T-helper 17 cell (primary cell): ENCODE measurements around the gene SAMD11. TPM values are rescaled to one million over a fixed set of nuclear protein-coding genes. Genes with fewer than 3 reads are reported as not detected.
A peak's percentile ranks its signal among the peaks of the same experiment; 100 is the strongest.
"Not testable (repeated sequence)": the region's sequence is repeated elsewhere in the genome, so short reads cannot be mapped to it uniquely, and the experiment has no call there.

ENCODE experiments used
- ATAC-seq: fragments of 150-1000 bp; cut with Tn5 transposase; 2 replicates; pipeline ENCODE4 v1.10.0; 2021; ENCODE audit warnings: mild to moderate bottlenecking, moderate library complexity
- DNase-seq, 3 donors: peaks; one replicate each; pipeline versions ENCODE4 v3.0.0 to v3.0.0-alpha.2; 2020 to 2021
- H3K9me3 ChIP-seq: one replicate; pipeline ENCODE4 v1.7.0; 2013; ENCODE audit warnings: low read length, mild to moderate bottlenecking; ENCODE audit not compliant: control insufficient read depth, poor library complexity, severe bottlenecking
- H3K27ac Mint-ChIP-seq: one replicate; pipeline ENCODE4 v1.8.0; 2022; ENCODE audit warnings: mild to moderate bottlenecking, moderate library complexity, mixed read lengths
- H3K27me3 Mint-ChIP-seq: one replicate; pipeline ENCODE4 v1.8.0; 2022; ENCODE audit warnings: mixed read lengths
- H3K36me3 Mint-ChIP-seq: one replicate; pipeline ENCODE4 v1.8.0; 2022; ENCODE audit warnings: low read depth, mixed read lengths
- H3K4me1 Mint-ChIP-seq: one replicate; pipeline ENCODE4 v1.8.0; 2022; ENCODE audit warnings: mild to moderate bottlenecking, mixed read lengths
- H3K4me3 Mint-ChIP-seq: one replicate; pipeline ENCODE4 v1.8.0; 2022; ENCODE audit warnings: mild to moderate bottlenecking, moderate library complexity, mixed read lengths
- total RNA-seq, 4 donors: library from RNA in 2 of 4; stranded (reverse) in 2 of 4; gene quantifications; one replicate each; pipeline ENCODE4 v1.2.3 and lab custom pipeline; 2022 to 2026

SAMD11 gene, protein sequence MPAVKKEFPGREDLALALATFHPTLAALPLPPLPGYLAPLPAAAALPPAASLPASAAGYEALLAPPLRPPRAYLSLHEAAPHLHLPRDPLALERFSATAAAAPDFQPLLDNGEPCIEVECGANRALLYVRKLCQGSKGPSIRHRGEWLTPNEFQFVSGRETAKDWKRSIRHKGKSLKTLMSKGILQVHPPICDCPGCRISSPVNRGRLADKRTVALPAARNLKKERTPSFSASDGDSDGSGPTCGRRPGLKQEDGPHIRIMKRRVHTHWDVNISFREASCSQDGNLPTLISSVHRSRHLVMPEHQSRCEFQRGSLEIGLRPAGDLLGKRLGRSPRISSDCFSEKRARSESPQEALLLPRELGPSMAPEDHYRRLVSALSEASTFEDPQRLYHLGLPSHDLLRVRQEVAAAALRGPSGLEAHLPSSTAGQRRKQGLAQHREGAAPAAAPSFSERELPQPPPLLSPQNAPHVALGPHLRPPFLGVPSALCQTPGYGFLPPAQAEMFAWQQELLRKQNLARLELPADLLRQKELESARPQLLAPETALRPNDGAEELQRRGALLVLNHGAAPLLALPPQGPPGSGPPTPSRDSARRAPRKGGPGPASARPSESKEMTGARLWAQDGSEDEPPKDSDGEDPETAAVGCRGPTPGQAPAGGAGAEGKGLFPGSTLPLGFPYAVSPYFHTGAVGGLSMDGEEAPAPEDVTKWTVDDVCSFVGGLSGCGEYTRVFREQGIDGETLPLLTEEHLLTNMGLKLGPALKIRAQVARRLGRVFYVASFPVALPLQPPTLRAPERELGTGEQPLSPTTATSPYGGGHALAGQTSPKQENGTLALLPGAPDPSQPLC
- not detected for total RNA-seq
- 0 to 0.35 reads per million in 2 donors for total RNA-seq (lab: John Stamatoyannopoulos, UW)

DNA sequence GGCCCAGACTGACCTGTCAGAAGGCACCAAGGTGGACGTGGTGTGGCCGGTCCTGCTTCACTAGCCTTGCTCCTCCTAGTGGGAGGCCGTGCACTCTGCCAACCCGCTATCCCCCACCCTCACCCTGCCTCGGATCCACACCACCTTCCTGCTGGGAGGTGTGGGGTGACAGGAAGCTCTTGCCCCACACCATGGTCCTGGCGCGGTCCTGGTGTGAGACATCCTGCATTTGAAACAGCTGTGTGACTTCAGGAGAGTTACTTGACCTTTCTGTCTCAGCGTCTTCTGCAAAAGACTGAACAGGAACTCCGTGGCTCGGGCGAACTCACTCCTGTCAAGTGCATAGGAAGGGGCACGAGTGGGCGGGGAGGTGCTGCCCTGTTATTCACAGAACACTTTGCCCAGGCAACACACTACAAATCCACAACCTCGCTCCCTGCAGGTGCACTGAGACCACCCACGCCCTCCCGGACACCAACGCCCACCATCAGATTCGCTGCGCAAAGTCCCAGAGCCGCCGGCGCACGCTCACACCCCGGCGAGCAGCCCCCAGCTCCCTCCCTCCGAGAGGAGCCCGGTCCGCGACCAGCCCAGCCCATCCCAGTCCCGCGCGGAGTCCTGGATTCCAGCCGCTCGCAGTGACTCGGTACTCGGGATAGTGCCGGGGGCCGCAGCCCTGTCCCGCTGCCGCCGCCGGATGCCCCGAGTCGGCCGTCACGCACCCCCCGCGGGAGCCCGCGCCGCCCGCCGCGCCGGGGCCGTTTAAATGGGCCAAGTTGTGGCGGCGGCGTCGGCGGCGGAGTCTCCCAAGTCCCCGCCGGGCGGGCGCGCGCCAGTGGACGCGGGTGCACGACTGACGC lies at the start of gene SAMD11:
TSS of gene SAMD11 (plus strand) at position 793 of the 860 bp plus-strand sequence. CDS start 509 bp downstream, outside the sequence.
- H3K4me3 Mint-ChIP-seq = peak within 1 kb of the TSS; percentile 83

DNA sequence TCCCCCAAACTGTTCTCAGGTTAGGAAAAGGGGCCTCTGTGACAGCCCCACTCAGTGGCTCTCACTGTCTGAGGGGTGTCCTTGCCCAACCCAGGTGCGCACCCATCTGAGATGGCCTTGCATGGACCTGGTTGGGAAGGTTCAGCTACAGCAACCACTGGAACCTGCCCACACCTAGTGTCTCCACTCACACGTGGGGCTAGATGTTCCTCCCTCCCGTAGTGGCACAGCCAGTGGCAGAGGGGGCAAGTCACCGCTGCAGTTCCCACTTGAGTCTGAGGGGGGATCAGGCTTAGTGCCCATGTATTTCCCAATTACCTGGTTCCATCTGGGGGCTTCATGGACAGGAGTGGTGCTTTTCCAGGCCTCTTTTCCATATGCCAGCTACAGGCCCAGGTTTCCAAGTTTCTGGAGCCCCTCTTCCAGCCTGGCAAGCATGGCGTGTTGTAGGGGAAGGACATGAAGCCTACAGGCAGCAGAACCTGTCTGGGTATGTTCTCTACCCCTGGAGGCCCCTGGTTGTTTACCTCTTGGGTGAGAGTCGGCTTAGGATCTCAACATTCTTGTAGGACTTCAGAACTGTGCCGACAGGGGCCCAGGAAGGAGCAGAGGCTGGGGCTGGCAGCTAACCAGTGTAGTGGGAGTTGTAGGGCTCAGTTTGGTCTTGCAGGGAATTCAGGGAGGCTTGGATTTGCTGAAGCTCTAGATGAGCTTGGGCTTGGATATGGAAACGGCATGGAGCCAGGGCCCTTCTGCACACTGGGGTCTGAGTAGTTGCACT lies 47.1 kb upstream of the SAMD11 start:
- H3K36me3 Mint-ChIP-seq, ATAC-seq, H3K4me1 Mint-ChIP-seq, H3K9me3 ChIP-seq, H3K27ac Mint-ChIP-seq, H3K27me3 Mint-ChIP-seq, DNase-seq, H3K4me3 Mint-ChIP-seq: not testable (repeated sequence)

More for the DNA sequence above, at the start of gene SAMD11:
- DNase-seq (peak; percentile 62 to 80 (median 62)), ATAC-seq (peak; percentile 74)
- H3K4me1 Mint-ChIP-seq = peaks cover 14% of the 10 kb centered on the region
- no peaks in the 10 kb centered on the region for H3K36me3 Mint-ChIP-seq
- no peaks in the 10 kb centered on the region for H3K9me3 ChIP-seq
- no peak within 1 kb of the TSS for H3K27ac Mint-ChIP-seq
- peaks cover 58% of the 10 kb centered on the region for H3K27me3 Mint-ChIP-seq

DNA sequence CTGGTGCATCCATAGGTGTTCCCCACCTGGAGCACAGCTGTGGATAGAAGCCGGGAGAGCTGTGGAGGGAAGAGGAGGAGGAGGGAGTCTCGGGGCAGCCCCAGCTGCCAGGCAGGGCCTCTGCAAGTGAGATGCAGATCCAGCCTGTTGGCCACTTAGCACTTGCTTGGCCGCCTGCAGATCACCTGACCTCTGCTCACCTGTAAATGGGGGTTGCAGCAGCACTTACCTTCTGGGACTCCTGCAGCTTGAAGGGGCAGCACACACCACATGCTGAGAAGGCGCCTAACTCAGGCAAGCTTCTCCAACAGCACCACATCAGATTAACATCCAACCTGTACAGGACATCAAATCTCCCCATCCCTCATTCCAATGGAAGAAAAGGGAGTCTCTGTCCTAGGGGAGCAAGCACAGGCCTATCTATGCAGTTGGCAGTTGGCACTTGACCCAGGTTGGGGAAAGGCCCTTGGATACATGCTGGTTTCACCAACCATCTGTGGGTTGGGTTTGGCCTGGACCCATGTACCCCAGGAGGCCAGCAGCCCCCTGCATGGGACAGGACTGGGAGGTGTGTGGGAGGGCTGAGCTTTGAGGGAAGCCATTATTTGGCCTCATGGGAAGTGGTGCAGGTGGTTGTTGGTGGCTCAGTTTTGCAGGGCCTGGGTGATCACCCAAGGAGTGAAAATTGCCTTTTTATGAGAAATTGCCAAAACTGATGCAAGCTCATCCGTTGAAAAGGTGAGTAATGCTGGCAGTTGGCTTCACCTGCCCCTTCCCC lies 46.3 kb upstream of the SAMD11 start:
- not testable (repeated sequence) for DNase-seq, H3K36me3 Mint-ChIP-seq, H3K4me1 Mint-ChIP-seq, ATAC-seq, H3K27ac Mint-ChIP-seq, H3K9me3 ChIP-seq, H3K4me3 Mint-ChIP-seq, H3K27me3 Mint-ChIP-seq

DNA sequence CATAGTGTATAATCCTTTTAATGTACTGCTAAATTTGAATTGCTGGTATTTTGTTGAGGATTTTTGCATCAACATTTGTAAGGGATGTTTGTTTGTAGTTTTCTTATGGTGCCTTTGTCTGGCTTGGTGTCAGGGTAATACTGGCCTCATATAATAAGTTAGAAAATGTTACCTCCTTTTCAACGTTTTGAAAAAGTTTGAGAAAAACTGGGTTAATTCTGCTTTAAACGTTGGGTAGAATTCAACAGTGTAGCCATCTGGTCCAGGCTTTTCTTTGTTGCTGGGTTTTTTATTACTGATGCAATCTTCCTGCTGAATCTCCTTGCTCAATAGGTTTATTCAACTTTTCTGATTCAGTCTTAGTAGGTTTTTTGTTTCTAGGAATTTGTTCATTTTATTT lies 43.2 kb upstream of the SAMD11 start:
- not testable (repeated sequence) for ATAC-seq, DNase-seq
- H3K27me3 Mint-ChIP-seq = peaks cover 28% of the 10 kb centered on the region

DNA sequence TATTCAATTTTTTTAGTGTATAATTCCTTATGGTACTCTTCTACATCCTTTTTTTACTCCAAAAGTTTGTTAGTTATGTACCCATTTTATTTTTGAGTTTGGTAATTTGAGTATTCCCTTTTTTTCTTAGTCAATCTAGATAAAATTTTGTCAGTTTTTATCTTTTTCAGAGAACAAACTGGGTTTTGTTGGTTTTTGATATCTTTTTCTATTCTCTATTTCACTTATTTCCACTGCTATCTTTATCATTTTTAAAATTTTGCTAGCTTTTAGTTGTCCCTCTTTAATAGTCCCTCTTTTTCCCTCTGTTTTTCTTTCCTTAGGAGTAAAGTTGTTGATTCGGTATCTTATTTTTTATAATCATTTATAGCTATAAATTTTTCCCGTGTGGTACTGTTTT lies 42.8 kb upstream of the SAMD11 start:
- H3K36me3 Mint-ChIP-seq, ATAC-seq, H3K4me3 Mint-ChIP-seq, DNase-seq, H3K27ac Mint-ChIP-seq, H3K4me1 Mint-ChIP-seq, H3K9me3 ChIP-seq: not testable (repeated sequence)
- peaks cover 32% of the 10 kb centered on the region for H3K27me3 Mint-ChIP-seq

More for the DNA sequence above, 43.2 kb upstream of the SAMD11 start:
- not testable (repeated sequence) for H3K4me1 Mint-ChIP-seq, H3K36me3 Mint-ChIP-seq, H3K27ac Mint-ChIP-seq, H3K4me3 Mint-ChIP-seq, H3K9me3 ChIP-seq

DNA sequence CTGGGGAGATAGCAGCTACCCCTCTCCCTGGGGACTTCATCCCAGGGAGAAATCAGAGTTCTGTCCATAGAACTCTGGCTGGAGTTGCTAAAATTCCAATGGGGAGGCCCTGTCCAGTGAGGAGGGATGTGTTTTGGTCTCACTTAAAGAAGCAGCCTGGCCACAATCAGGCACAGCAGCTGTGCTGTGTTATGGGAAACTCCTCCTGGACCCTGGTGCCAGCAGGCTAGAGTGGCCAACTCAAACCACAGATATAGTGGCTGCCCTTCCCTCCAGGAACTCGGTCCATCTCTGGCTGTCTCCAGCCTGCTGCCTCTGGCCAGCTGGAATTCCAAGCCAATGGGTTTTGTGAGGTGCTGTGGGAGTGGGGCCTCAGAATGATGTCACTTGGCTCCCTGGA lies 37.4 kb upstream of the SAMD11 start:
- H3K4me3 Mint-ChIP-seq = no peak overlapping the region
- H3K36me3 Mint-ChIP-seq = peaks cover 5% of the 10 kb centered on the region
- no peak overlapping the region for H3K27ac Mint-ChIP-seq
- no peaks in the 10 kb centered on the region for H3K4me1 Mint-ChIP-seq
- no peak for ATAC-seq
- peaks cover 63% of the 10 kb centered on the region for H3K27me3 Mint-ChIP-seq
- no peak for DNase-seq
- H3K9me3 ChIP-seq = no peaks in the 10 kb centered on the region

DNA sequence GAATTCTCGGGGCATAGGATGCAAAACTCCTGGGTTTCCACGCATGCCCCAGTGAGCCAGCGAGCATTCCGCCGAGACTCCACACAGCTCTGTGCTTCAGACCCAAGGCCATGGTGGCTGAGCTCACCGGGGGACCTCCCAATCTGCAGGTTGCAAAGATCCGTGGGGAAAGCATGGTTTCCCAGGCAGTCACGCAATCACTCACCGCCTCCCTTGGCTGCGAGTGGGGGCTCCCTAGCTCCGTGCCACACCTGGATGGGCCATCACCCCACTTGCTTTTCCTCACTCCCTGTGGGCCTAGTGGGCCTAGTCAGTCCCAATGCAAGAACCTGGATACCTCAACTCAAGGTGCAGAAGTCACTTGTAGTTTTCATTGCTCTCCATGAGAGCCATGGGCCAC lies 37.0 kb upstream of the SAMD11 start:
- ATAC-seq (no peak), DNase-seq (no peak)
- Mint-ChIP-seq H3K36me3 (peaks cover 5% of the 10 kb centered on the region), H3K27me3 (peaks cover 63% of the 10 kb centered on the region), H3K4me3 (no peak overlapping the region), H3K4me1 (no peaks in the 10 kb centered on the region), H3K27ac (no peak overlapping the region)
- H3K9me3 ChIP-seq = no peaks in the 10 kb centered on the region

DNA sequence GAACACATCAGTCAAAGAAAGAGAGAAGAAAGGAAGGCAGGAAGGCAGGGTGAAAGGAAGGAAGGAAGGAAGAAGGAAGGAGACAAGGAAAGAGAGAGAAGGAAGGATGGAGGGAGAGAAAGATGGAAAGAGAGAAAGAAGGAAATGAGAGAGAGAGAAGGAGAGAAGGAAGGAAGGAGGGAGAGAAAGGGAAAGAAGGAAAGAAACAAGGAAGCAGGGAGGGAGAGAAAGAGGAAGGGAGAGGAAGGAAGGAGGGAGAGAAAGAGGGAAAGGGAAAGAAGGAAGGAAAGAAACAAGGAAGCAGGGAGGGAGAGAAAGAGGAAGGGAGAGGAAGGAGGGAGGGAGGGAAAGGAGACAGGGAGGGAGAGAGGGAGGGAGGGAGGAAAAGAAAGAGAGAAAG lies 35.4 kb upstream of the SAMD11 start:
- DNase-seq (no peak), ATAC-seq (no peak)
- no peak overlapping the region for H3K4me3 Mint-ChIP-seq
- no peaks in the 10 kb centered on the region for H3K9me3 ChIP-seq
- peaks cover 5% of the 10 kb centered on the region for H3K36me3 Mint-ChIP-seq
- no peaks in the 10 kb centered on the region for H3K4me1 Mint-ChIP-seq
- H3K27ac Mint-ChIP-seq = no peak overlapping the region
- peaks cover 57% of the 10 kb centered on the region for H3K27me3 Mint-ChIP-seq

DNA sequence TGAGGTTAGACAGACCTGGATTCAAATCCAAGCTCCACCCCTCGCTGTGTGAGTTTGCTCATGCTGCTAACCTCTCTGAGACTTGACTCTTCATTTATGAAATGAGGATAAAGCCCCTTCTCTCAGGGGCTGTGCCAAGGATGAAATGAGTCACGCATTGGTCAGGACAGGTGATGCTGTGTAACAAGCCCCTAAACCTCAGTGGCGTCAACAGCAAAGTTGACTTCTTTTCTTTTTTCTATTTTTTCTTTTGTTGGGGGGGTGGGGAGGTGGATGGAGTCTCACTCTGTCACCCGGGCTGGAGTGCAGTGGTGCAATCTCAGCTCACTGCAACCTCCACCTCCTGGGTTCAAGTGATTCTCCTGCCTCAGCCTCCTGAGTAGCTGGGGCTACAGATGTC lies 33.9 kb upstream of the SAMD11 start:
- not testable (repeated sequence) for H3K9me3 ChIP-seq, H3K4me3 Mint-ChIP-seq, H3K27ac Mint-ChIP-seq, DNase-seq, ATAC-seq, H3K4me1 Mint-ChIP-seq, H3K36me3 Mint-ChIP-seq
- H3K27me3 Mint-ChIP-seq = peaks cover 42% of the 10 kb centered on the region

DNA sequence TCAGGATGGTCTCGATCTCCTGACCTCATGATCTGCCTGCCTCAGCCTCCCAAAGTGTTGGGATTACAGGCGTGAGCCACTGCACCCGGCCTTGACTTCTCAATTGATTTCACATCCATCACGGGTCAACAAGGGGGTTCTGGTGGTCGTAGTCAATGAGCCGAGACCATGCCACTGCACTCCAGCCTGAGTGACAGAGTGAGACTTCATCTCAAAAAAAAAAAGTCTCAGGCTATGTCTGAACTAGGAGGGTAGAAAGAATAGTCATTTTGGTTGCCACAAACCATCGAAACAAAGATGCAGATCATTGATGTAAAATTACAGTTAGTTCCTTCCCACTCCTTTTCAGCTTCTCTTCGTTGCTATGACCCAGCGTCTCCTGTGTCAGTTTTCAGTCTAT lies 33.5 kb upstream of the SAMD11 start:
- peaks cover 41% of the 10 kb centered on the region for H3K27me3 Mint-ChIP-seq

DNA sequence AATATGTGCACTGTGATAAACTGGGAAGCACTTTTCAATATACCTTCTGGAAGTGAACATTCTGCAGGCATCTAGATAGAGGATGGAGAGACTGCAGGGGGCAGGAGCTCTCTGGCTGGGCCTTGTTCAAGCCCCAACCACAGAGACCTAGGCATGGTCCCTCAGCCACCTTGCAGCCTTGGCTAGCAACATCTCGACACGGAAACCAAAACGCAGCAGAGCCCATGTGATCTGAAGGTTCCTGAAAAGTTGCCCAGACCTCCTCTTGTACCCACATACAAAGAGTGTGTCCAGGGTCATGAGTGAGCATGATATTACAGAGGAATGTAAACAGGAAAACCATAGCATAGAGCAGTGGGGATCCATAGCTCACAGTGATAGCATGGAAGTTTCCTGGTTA lies 33.1 kb upstream of the SAMD11 start:
- Mint-ChIP-seq H3K4me1 (no peaks in the 10 kb centered on the region), H3K4me3 (no peak overlapping the region), H3K36me3 (peaks cover 3% of the 10 kb centered on the region), H3K27me3 (peaks cover 41% of the 10 kb centered on the region), H3K27ac (no peak overlapping the region)
- DNase-seq = no peak
- no peak for ATAC-seq
- no peaks in the 10 kb centered on the region for H3K9me3 ChIP-seq

More for the DNA sequence above, 33.5 kb upstream of the SAMD11 start:
- not testable (repeated sequence) for H3K4me1 Mint-ChIP-seq, ATAC-seq, H3K27ac Mint-ChIP-seq, DNase-seq, H3K4me3 Mint-ChIP-seq, H3K36me3 Mint-ChIP-seq, H3K9me3 ChIP-seq

DNA sequence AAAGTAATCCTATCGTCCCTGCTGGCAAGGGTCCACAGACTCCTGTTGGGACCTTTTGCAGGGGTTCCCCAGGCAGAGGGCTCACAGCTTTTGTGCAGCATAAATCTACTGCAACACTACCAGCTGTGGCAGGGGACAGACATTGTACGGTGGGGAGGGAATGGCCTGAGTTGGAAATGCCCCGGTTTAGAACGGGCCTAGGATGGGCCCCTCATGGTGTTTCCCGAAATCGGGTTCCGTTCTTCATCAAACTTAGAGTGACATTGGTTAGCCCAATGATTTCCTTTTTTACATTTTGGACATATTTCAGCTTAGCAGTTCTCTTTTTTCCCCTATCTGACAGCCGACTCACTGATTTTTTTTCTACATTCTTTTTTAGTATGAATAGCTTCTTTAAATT lies 26.5 kb upstream of the SAMD11 start:
- H3K27ac Mint-ChIP-seq = no peak overlapping the region
- ATAC-seq = no peak

More for the DNA sequence above, 26.5 kb upstream of the SAMD11 start:
- Mint-ChIP-seq H3K4me3 (no peak overlapping the region), H3K36me3 (no peaks in the 10 kb centered on the region), H3K27me3 (peaks cover 25% of the 10 kb centered on the region), H3K4me1 (peaks cover 3% of the 10 kb centered on the region)
- DNase-seq = no peak
- H3K9me3 ChIP-seq = peaks cover 4% of the 10 kb centered on the region
